Activated naive CD8-positive, alpha-beta T cell treated with anti-CD3 and anti-CD28 coated beads, Interleukin-2, amount 50 U/mL, for 16 hours (primary cell): ENCODE data around the gene C1GALT1.

Experiments
- DNase-seq: peaks from one replicate; pipeline ENCODE4 v3.0.0-alpha.2; 2020; ENCODE audit warnings: low read depth, low spot score

The C1GALT1 gene

GRCh38 chr7:7201578-7202374 lies 19.4 kb downstream of the C1GALT1 start:
- DNase-seq = no peak

DNA sequence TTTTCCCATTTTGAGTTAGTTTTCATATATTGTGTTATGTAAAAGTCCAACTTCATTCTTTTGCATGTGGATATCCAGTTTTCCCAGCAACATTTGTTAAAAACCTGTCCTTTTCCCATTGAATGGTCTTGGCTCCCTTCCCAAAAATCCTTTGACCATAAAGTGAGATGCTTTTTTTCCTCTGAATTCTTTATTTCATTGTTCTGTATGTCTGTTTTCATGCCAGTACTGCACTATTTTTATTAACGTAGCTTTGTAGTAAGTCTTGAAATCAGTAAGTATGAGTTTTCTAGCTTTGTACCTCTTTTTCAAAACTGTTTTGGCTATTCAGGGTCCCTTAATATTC lies 20.0 kb downstream of the C1GALT1 start:
- DNase-seq = no peak

DNA sequence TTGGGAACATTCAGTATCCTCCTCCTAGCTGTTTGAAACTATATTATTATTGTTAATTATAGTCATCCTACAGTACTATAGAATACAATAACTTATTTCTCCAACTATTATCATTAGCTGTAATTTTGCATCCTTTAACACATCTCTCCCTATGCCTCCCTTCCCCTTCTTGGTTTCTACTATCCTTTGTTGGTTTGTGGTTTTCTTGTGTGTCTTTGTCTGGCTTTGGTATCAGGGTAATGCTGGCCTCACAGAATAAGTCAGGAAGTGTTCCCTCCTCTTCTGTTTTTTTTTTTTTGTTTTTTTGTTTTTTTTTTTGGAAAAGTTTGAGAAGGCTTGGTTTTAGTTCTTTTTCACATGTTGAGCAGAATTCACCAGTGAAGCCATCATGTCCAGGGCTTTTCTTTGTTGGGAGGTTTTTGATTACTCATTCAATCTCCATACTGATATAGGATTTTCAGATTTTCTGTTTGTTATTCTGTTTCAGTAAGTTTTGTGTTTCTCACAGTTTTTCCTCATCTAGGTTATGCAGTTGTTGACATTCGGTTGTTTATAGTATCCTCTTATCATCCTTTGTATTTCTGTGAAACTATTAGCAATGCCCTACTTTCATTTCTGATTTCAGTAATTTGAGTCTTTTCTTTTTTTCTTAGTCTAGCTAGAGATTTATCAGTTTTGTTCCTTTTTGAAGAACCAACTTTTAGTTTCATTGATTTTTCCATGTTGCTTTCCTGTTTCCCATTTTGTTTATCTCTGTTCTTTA lies 21.6 kb downstream of the C1GALT1 start:
- DNase-seq = no peak

- DNase-seq = no peak
Observed at GRCh38 chr7:7207876-7208275, 25.5 kb downstream of the C1GALT1 start.

- DNase-seq = no peak
Observed at GRCh38 chr7:7208520-7208919, 26.2 kb downstream of the C1GALT1 start.

DNA sequence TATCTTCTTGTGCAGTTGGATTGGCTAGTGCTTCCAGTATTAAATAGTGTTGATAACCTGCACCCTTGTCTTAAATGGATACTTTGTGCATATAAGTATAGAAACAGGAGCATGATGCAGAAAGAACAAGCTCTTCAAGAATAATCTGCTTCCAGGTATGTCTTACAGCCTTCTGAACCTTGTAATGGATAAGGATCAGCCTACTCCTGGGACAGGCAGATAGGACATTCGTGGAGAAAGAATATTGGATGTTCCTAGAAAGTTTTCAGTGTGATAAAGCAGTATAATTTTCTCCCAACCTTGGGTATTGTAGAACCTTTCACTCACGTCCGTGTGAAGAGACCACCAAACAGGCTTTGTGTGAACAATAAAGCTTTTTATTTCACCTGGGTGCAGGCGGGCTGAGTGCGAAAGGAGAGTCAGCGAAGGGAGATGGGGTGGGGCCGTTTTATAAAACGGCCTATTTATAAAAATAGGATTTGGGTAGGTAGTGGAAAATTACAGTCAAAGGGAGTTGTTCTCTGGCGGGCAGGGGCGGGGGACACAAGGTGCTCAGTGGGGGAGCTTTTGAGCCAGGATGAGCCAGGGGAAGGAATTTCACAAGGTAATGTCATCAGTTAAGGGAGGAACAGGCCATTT lies 27.2 kb downstream of the C1GALT1 start:
- no peak for DNase-seq

DNA sequence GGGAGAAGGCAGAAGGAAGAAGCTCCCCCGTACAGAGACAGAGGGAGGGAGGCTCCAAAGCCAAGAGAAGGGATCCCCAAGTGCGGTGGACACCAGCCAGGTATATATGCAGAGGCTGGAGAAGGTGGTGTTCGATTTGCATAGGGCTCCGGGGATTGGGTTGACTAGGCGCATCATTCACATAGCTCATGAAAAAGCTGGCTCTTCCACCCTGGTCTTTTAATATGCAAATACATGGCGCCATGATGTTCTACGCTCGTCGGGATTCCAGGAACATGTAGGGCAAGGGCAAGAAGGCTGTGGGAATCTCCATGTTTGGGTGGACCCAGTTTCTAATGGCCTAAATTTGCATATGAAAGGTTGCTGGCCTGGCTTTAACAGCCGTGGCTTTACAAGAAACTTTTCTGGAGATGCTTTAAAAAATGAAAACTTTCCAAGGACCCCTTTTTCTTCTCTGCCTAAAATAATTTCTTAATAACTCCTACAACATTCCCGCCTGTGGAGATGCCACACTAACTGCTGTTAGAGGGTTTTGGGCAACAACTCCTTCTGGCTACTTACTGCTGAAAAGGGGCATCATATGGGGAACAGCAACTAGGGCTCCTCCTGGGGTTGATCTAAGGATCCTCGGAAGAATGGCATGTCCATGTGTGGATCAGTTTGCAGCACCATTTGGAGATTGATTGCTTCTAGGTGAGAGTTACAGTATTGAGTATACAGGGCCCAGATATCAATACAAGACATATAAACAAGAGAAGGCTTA lies 28.3 kb downstream of the C1GALT1 start:
- DNase-seq = no peak

GRCh38 chr7:7212612-7213011 lies 30.3 kb downstream of the C1GALT1 start:
- no peak for DNase-seq

DNA sequence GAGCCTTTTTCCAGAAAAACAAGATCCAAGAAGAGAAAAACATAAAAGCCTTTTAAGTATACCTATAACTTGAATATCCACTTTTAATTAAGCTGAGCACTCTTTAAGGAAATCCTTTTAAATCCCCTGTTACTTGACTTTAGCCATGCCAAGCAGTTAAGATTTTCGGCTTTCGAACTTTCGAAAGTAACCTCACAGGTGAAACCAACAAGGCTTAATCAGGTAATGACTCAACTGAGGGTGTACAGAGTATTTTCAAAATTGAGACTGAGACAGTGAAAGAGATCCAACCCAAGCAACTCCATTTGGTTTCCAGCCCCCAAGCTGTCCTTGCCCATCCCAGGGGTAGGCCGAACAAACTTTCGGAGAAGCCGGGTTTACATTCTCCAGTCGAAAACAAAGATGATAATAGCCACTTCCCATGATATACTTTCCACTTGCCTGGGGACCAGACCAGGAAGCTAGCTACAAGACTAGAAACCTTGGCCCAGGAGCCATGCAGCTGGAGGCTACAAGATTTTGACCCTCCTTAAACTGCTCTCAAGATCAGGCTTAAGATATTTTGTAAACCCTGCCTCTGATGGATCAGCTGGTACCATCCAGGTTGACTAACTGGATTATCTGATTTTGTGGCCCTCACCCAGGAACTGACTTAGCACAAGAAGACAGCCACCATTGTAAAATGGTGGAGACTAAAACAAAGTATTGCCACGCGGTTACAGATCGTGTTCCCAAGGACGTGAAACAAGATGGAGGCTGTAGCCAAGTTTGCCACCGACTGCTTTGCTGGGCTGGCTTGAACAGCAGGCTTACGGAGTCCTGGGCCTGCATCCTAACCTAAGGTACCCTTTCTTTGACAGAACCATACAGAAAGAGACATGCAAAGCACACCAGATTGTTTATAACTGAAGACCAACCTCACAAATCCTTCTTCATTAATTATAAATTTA lies 32.3 kb downstream of the C1GALT1 start:
- no peak for DNase-seq

DNA sequence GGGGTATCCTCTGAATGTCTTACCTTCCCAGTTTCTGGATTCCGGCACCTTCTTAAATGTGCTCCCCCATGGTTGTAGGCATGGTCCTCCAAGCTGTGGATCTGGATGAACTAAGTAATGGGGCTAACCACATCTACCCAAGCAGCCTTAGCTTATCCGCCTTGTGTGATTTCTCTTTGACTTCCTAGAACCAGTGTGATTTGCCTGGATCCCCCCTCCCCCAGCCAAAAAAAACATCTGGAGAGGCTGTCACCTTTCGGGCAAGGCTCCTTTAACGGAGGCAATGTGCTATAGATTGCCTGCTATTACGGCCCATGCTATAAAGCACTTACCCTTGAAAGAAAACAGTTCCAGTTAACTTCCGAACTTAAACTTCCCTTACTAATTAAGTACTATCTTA lies 33.9 kb downstream of the C1GALT1 start:
- no peak for DNase-seq

- DNase-seq = no peak
Observed at GRCh38 chr7:7219216-7219615, 36.9 kb downstream of the C1GALT1 start.

GRCh38 chr7:7220821-7221220 lies 38.5 kb downstream of the C1GALT1 start:
- no peak for DNase-seq

DNA sequence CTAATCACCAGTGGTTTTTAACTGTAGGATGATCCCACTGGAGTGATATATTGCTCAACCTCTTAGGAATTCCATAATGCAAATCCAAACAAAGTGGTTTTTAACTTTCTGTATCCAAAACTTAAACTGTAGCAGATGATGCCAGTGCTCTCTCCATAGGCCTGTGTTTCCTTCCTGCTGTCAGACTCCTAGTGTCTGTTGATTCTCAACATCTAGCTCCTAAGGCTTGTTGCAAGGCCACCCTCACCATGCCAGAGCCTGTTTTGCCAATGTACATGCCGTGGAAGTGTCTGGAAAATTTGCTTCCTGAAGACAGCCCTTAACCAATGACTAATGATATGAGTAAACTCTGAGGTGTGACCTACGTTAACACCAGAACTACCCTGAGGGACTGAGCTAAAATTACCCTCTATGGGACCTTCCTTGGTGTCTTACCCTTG lies 39.3 kb downstream of the C1GALT1 start:
- no peak for DNase-seq

- DNase-seq = no peak
Observed at GRCh38 chr7:7223250-7223649, 40.9 kb downstream of the C1GALT1 start.

DNA sequence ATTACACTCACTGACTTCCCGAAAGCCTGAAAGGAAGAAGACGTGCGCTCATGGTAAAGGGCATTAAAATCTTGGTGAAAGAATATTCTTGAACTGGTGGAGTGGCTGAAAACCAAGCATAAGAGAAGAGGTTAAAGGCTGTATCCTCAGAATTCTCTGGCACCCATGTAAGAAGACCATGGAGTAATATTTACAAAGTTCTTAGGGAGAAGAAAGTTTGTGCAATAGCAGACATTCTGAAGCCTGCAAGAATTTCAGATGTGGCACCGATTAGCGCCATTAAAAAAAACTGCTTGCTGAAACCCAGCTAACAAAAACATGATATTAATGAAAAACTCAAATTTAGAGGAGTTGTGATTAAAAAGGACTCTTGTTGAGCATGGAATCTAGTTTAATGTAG lies 44.1 kb downstream of the C1GALT1 start:
- DNase-seq = no peak

DNA sequence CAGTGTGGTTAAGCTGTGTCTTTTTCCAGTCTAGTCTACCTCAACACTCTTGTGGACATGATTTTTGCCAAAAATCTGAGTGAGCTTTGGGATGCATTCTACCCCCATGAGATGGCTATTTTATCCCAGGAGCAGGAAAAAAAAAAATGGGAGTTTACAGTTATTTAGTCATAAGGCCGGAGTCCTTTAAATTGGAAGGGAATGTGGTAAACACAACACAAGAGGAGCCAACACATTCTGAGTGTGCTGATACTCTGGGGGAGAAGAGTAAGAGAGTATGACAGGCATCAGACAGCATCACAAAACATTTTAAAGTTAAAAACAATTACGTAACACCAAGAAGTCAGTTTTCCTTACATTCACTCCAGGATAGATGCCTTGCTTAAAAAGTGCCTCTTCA lies 46.1 kb downstream of the C1GALT1 start:
- DNase-seq = no peak

GRCh38 chr7:7228967-7229366 lies 46.6 kb downstream of the C1GALT1 start:
- no peak for DNase-seq

GRCh38 chr7:7231000-7231399 lies 48.7 kb downstream of the C1GALT1 start:
- no peak for DNase-seq

DNA sequence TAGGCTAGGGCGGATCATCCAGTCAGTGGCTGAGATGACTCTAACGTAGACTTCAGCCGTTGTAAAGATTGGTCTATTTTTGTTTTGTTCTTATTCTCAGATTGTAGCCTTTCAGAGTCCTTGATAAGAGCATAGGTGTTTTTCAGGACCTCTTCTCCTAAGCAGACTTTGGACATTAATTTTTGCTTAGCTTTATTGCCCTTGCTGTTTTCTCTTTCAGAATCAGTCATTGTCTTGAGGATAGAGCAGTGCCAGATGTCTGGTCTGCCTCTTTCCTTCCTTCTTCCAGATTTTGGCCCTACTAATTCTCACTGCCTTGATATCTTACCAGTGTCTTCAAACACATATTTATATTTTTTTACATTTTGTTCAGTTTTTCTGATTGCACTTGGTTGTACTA lies 49.5 kb downstream of the C1GALT1 start:
- no peak for DNase-seq

GRCh38 chr7:7235347-7235746 lies 53.0 kb downstream of the C1GALT1 start:
- DNase-seq = no peak

- DNase-seq = no peak
Observed at GRCh38 chr7:7236041-7236440, 53.7 kb downstream of the C1GALT1 start.
